Fibroblast of skin of right biceps (primary cell): ENCODE data around the gene MBP.

ENCODE experiments used
- DNase-seq: peaks from one replicate; pipeline ENCODE4 v3.0.0-alpha.2; 2013

The MBP gene

DNA sequence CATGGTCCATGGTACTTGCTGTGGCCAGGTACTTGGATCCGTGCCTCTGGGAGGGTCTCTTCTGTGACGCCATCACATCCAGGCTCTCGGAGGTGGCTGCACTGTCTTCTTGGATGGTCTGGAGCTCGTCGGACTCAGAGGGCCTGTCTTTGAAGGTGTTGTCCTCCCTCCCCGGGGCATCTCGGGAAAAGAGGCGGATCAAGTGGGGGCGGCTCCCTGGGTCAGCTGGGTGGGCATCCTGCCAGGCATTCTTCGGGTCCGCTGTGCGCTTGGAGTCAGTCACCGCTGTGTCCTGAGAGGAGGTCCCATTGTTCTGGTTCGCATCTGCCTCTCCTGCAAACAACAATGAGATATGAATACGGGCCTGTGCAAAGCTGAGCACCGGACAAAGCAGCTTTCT lies 115.6 kb downstream of the MBP start:
- no peak for DNase-seq

DNA sequence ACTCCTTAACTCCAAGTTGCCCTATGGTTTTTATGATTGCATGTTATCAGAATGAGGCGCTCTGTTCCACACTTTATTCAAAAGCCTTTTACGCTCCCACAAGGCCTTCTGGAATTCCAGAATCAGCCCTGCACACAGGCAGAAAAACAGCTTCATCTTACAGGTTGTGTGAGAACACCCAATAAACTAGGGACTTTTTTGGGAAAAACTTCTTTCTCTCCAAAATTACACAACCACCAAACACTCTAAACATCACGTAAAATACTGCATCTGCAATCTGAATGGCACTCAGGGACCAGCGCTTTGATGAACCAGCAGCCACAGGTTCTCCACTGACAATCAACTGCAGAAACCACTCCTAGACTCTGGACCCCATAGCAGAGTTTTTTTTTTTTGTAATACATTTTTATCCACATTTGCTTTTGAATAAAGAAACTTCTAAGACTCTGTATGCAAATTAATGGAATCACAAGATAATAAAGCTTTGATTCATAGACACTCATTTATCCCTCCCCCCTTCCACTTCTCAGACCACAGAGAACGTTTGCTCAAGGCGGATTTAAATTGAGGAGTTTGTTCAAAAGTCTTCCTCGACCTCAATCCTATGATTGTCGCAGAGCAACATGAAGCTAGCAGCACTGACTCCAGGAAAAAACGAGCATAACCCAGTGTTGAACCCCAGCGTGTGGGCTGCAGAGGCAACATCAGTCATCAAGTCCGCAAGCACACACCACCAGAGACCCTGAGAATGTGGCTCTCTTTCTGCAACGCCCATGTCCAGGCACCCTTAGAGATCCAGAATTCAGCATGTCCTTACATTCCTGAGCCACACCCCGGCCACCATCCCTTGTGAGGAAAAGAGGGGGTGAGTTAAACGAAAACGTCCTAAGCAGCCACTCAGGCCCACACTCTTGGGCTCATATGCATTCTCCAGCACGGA lies 116.5 kb downstream of the MBP start:
- no peak for DNase-seq

DNA sequence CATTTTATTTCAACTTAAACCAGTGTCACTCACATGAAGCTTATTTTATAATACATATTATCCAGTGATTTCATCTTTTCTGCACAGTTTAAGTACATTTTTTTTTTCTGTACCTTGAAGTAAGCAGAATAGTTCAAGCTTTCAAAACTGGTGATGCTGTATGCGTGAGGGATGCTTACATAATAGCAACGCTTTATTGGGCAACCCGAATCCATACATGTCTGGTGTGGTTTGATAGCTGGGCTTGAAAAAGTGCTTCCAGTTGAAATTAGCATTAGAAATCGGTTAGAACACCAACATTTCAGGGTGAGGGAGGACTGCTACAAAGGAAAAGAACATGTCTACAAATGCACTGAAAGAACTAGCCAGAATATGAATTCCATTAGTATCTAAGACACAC lies 117.4 kb downstream of the MBP start:
- DNase-seq = no peak

GRCh38 chr18:77014538-77014937 lies 118.0 kb downstream of the MBP start:
- DNase-seq = no peak

GRCh38 chr18:77013811-77014521 lies 118.6 kb downstream of the MBP start:
- DNase-seq = no peak

DNA sequence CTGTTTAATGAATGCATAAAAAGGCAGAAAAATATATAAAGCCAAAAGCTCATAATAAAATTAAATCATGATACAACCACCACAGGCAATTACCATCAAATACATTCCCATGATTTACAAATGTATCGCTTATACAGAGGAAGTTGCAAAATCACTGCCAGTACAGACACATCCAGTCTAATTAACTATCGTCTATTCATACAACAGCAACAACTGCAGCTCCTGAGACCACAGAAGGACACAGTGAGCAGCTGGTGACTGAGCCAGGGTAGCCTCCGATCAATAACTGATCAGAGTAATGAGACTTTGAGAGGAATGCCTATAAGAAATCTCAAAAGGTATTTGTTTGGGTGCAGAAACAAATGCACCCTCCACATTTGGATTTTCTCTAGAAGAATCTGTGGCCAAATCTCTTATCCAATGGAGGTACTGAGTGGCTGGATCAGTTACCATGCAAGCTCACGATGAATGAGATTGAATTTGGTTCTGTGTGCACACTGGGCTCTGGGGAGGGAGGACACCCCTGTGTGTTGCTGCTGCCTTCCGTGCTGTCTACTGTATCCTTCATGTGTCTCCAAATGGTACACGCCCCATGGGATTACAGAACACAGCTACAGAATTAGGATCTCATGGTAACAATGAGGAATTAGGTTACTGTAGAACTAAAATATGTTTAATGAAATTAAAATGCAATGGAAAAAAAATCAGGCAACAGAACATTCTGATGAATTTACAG lies 119.6 kb downstream of the MBP start:
- no peak for DNase-seq

DNA sequence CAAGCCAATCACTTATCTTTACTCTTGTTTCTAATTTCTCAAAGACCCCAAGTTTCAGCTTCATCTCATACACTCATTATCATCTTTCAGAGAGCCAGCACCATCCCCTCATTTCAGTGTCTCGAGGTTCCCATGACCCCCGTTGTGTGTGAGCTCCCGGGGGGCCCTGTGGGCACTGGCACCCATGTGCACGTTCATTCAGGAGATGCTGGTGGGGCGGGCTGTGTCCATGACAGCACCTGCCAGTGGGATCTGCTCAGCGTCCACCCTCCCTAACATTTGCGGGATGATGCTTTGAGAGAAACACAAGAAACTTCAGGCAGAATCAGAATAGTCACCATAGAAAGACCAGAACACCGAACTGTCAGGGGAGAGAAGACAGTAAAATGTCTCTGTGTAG lies 120.5 kb downstream of the MBP start:
- no peak for DNase-seq

- DNase-seq = no peak
Observed at GRCh38 chr18:77009675-77010074, 122.9 kb downstream of the MBP start.

DNA sequence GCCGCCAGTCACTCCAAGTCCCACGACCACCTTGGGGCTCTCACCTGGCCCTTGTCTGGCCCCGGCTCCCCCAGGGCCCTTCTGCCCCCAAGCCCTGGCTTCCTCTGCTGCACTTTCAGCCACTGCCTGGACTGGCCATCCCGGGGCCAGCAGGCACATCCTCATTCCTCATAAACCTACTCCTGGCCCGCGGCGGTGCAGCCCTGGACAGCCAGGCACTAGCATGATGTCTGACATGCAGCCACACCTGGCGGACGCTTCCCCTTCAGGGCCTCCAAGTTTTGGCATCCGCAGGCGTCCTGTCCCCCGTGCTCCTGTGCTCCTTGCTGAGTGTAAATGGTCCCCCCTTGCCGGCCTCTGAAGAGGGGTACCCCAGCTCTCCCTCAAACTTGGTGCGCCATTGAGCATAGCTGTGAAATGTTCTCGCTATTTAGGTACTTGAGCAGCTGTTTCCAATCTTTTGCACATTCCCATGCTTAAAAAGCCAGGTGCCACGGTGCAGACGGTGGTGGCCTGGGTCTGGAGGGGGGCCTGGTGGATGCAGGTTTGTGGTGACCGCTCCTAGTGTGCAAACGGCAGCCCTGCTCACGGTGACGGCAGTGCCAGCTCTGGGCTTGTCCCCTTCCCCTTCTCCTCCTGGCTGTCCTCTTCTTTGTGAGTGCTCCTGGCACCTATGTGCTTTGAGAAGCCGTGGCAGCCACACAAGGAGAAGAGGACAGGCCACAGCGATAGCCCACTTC lies 123.8 kb downstream of the MBP start:
- no peak for DNase-seq

GRCh38 chr18:77008006-77008405 lies 124.6 kb downstream of the MBP start:
- no peak for DNase-seq

GRCh38 chr18:77007251-77007650 lies 125.3 kb downstream of the MBP start:
- no peak for DNase-seq

GRCh38 chr18:77006305-77007175 lies 126.0 kb downstream of the MBP start:
- DNase-seq = no peak

- DNase-seq = no peak
Observed at GRCh38 chr18:77005651-77006195, 126.9 kb downstream of the MBP start.

- no peak for DNase-seq
Observed at GRCh38 chr18:77004555-77005380, 127.8 kb downstream of the MBP start.

DNA sequence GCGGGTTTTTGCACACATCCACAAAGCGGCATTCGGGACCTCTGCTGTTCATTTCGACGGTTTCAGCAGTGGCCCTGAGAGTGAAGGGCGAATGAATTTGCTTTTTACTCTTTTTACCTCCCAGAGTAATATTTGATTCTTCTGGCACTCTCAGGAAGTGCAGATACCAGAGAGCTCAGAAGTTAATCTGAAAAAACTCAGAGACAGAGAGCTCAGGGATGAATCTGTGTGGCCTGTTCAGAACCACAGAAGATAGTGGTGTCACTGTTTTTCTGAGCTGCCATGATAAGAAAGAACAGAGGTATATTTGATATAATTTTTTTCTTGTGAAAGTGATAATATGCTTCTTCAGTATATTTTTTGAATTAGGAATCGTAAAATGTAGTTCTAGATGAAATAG lies 129.3 kb downstream of the MBP start:
- DNase-seq = no peak

- DNase-seq = no peak
Observed at GRCh38 chr18:77002496-77002895, 130.1 kb downstream of the MBP start.

GRCh38 chr18:77001979-77002378 lies 130.6 kb downstream of the MBP start:
- no peak for DNase-seq

GRCh38 chr18:77001041-77001440 lies 131.5 kb downstream of the MBP start:
- no peak for DNase-seq

DNA sequence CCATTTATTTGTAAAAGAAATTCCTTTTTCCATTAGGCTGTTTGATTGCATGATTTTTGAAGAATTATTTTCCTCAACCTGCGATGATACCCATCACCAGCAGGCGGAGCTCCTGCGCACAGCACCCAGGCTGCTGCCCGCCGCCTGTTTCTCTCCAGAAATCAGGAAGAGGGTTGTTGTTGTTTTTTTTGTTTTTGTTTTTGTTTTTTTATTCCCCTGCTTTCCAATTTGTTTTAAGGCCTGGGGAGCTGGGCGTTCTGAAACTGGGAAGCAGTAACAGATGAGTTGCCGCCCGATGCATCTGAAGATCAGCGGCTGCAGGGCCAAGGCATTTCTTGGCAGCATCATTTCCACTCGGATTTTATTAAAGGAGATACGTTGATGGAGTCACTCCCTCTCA lies 132.1 kb downstream of the MBP start:
- DNase-seq = peak; percentile 25

GRCh38 chr18:76999077-76999476 lies 133.5 kb downstream of the MBP start:
- no peak for DNase-seq
